PC-3 (cell line): ENCODE data around the gene CDH13. TPM values are rescaled to one million over a fixed set of nuclear protein-coding genes. Genes with fewer than 3 reads are reported as not detected.
A peak's percentile ranks its signal among the peaks of the same experiment; 100 is the strongest.

Experiments
- ATAC-seq: fragments of 200-7000 bp; cut with Tn5 transposase; 2 replicates; pipeline ENCODE4 v1.9.1; 2020; ENCODE audit warnings: mild to moderate bottlenecking, moderate library complexity
- BruUV-seq: library from RNA; stranded (reverse); fragments of 400-500 nt; replicated peaks from 2 replicates; lab custom pipeline; 2021; lab: Mats Ljungman, UMichigan
- CTCF ChIA-PET: fragments of 300-600 bp; sonication (Branson Sonifier 250); formaldehyde crosslinking; loops from one replicate; lab custom pipeline; 2022; ENCODE audit warnings: antibody characterized with exemption; lab: Charles Lee
- POLR2A ChIA-PET: fragments of 300-600 bp; sonication (Branson Sonifier 250); formaldehyde crosslinking; loops from one replicate; lab custom pipeline; 2022; ENCODE audit warnings: antibody characterized with exemption; ENCODE audit not compliant: unreplicated experiment; lab: Charles Lee
- DNase-seq: peaks from one replicate; pipeline ENCODE4 v3.0.0-alpha.2; 2015
- H2AFZ ChIP-seq: fragments of 300-600 bp; sonication (generic); 2 replicates; pipeline ENCODE4 v1.6.0; 2016; ENCODE audit warnings: antibody characterized with exemption, low read length
- H3F3A ChIP-seq: fragments of 300-600 bp; sonication (generic); one replicate; pipeline ENCODE4 v1.6.0; 2017; ENCODE audit warnings: antibody characterized with exemption, low read length, control low read depth, mild to moderate bottlenecking; ENCODE audit not compliant: unreplicated experiment
- H3K27ac ChIP-seq: fragments of 300-600 bp; sonication (generic); 2 replicates; pipeline ENCODE4 v1.5.1; 2016; ENCODE audit warnings: mild to moderate bottlenecking, low read length
- H3K27me3 ChIP-seq: fragments of 300-600 bp; sonication (generic); 2 replicates; pipeline ENCODE4 v1.6.1; 2016; ENCODE audit warnings: low read length, mixed read lengths
- H3K36me3 ChIP-seq: fragments of 300-600 bp; sonication (generic); 2 replicates; pipeline ENCODE4 v1.6.1; 2016; ENCODE audit warnings: low read depth, mixed run types, low read length, mixed read lengths
- H3K4me1 ChIP-seq: fragments of 300-600 bp; sonication (generic); 2 replicates; pipeline ENCODE4 v1.5.1; 2016; ENCODE audit warnings: low read length; ENCODE audit not compliant: insufficient read depth
- H3K4me2 ChIP-seq: fragments of 300-600 bp; sonication (generic); 2 replicates; pipeline ENCODE4 v1.6.0; 2016; ENCODE audit warnings: low read length
- H3K4me3 ChIP-seq: fragments of 300-600 bp; sonication (generic); 2 replicates; pipeline ENCODE4 v1.5.1; 2016; ENCODE audit warnings: mild to moderate bottlenecking, low read length, mixed read lengths
- H3K79me2 ChIP-seq: fragments of 300-600 bp; sonication (generic); 2 replicates; pipeline ENCODE4 v1.6.1; 2017; ENCODE audit warnings: low read length, mixed read lengths
- H3K9ac ChIP-seq: fragments of 300-600 bp; sonication (generic); 2 replicates; pipeline ENCODE4 v1.6.0; 2016; ENCODE audit warnings: mild to moderate bottlenecking, low read length
- H3K9me2 ChIP-seq: fragments of 300-600 bp; sonication (generic); replicated peaks from 2 replicates; pipeline ENCODE4 v1.6.1; 2016; ENCODE audit warnings: mixed run types, low read length, mixed read lengths
- H3K9me3 ChIP-seq: fragments of 300-600 bp; sonication (generic); 2 replicates; pipeline ENCODE4 v1.6.1; 2016; ENCODE audit warnings: low read length, mixed read lengths
- H4K20me1 ChIP-seq: fragments of 300-600 bp; sonication (generic); 2 replicates; pipeline ENCODE4 v1.6.1; 2016; ENCODE audit warnings: low read length, mixed read lengths
- EZH2 ChIP-seq: fragments of 300-600 bp; sonication (generic); IDR thresholded peaks from one replicate; pipeline ENCODE4 v1.6.1; 2017; ENCODE audit warnings: antibody characterized with exemption, mild to moderate bottlenecking, low read length; ENCODE audit not compliant: unreplicated experiment
- EZH2phosphoT487 ChIP-seq: fragments of 300-600 bp; sonication (generic); IDR thresholded peaks from 2 replicates; pipeline ENCODE4 v1.6.1; 2018; ENCODE audit warnings: mild to moderate bottlenecking, antibody characterized with exemption, low read length, borderline replicate concordance
- intact Hi-C: fragments of 100-400 bp; cut with micrococcal nuclease; formaldehyde crosslinking; loops from 2 replicates; pipeline ENCODE4 v1.9.0; 2023
- total RNA-seq: library from RNA; depleted of rRNA; stranded (reverse); fragments of >200 nt; gene quantifications from 2 replicates; pipeline ENCODE4 v1.2.3, GENCODE V29; 2014
- TF ChIP-seq, protein P1 (sequence below): fragments of 300-600 bp; sonication (generic); conservative IDR thresholded peaks from 2 replicates; pipeline ENCODE4 v1.5.1; 2017; ENCODE audit warnings: antibody characterized with exemption, low read depth, mild to moderate bottlenecking, low read length

The CDH13 gene
- total RNA-seq, 1 experiment from 2014 or later = 0.36 TPM

DNA sequence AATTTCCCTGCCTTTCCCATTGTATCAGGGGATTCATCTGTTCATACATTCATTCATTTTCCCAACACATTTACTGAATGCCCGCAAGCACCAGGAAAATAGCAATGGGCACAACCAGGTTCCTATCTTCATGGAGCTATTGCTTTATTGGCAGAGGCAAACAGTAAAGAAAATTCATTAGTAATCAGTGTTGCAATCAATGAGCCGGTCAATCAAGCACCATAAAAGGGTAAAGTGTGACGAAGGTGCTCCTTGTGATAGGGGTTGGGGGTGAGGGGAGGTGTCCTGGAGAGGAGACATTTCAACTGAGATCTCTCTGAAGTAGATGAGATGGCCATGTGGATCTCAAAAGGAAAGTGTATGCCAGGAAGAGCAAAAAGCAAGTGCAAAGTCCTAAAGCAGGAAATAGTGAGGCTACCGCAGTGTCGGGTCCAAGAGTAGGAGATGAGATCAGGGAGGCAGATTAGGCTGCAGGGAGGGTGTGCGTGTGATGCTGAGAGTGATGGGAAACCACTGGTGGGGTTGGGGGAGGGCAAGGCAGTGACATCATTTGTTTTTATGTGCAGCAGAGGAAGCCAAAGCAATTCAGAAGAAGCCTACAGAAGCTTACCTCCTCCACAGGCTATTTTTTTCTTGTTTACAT lies 28.4 kb downstream of the CDH13 start:
- intact Hi-C loops = no loop called here
- Histone ChIP-seq H3K27me3 (no peaks in the 10 kb centered on the region), H3K9me3 (no peaks in the 10 kb centered on the region), H3K36me3 (no peaks in the 10 kb centered on the region), H3F3A (no peaks in the 10 kb centered on the region), H4K20me1 (no peaks in the 10 kb centered on the region), H3K79me2 (no peaks in the 10 kb centered on the region), H3K9me2 (no peaks in the 10 kb centered on the region), H3K4me2 (no peak overlapping the region), H3K9ac (no peak overlapping the region), H2AFZ (no peak overlapping the region), H3K4me3 (no peak overlapping the region), H3K27ac (no peak overlapping the region), H3K4me1 (peaks cover 20% of the 10 kb centered on the region)
- no peak for TF ChIP-seq EZH2phosphoT487
- no peak for TF ChIP-seq EZH2
- TF ChIP-seq, protein P1, sequence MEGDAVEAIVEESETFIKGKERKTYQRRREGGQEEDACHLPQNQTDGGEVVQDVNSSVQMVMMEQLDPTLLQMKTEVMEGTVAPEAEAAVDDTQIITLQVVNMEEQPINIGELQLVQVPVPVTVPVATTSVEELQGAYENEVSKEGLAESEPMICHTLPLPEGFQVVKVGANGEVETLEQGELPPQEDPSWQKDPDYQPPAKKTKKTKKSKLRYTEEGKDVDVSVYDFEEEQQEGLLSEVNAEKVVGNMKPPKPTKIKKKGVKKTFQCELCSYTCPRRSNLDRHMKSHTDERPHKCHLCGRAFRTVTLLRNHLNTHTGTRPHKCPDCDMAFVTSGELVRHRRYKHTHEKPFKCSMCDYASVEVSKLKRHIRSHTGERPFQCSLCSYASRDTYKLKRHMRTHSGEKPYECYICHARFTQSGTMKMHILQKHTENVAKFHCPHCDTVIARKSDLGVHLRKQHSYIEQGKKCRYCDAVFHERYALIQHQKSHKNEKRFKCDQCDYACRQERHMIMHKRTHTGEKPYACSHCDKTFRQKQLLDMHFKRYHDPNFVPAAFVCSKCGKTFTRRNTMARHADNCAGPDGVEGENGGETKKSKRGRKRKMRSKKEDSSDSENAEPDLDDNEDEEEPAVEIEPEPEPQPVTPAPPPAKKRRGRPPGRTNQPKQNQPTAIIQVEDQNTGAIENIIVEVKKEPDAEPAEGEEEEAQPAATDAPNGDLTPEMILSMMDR = no peak
- no TSS peak for BruUV-seq
- ChIA-PET POLR2A (no interaction called here), CTCF (no interaction called here)
- no peak for DNase-seq
- ATAC-seq = no peak

DNA sequence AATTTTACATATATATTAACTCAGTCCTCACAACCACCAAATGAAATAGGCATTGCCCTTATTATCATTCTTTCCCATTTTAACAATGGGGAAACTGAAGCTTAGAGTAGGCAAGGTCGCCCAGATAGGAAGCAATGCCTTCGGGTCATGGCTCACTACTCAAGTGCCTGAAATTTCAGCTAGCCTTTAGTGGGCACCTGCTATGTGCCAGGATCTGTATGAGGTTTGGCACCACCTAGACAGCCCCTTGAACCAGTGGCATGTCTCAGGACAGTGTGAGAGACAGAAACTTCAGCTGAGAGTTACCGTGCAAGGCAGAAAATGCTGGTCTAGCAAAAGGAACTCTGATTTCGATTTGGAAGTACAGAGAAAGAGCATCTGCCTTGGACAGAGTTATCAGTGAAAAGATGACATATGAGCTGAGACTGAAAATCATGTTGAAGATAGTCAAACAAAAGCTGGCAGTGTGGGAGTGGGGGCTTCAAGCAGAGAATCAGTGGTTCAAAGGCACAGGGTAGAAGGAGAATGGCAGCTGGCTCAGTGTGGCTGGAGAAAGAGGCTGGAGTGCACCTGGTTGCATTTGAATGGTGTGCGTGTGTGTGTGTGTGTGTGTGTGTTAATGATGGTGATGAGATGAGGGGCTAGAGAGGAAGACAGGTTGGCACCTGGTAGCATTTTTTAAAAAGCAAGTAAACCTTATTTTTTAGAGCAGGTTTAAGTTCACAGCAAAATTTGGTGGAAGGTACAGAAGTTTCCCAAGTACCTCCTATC lies 29.1 kb downstream of the CDH13 start:
- no peak overlapping the region for H3K9ac ChIP-seq
- TF ChIP-seq EZH2phosphoT487 (no peak), EZH2 (no peak)
- TF ChIP-seq, protein P1 = no peak
- CTCF ChIA-PET = no interaction called here

DNA sequence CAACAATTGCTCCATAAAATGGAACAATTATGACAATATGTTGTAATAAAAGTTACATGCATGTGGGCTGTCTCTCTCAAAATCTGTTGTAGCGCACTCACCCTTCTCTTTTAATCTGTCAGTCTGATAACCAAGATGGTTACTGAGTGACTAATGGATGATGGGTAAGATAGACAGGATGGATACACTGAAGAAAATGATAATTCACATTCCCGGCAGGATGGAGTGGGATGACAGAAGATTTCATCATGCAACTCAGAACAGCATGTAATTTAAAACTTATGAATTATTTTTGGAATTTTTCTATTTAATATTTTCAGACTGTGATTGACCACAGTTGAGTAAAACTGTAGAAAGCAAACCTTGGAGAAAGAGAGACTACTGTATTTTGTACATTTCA lies 30.5 kb downstream of the CDH13 start:
- H3K79me2 ChIP-seq = no peaks in the 10 kb centered on the region
- H3K9me2 ChIP-seq = no peaks in the 10 kb centered on the region
- ChIA-PET CTCF (no interaction called here), POLR2A (no interaction called here)
- peaks cover 13% of the 10 kb centered on the region for H3K27me3 ChIP-seq
- no peaks in the 10 kb centered on the region for H3K36me3 ChIP-seq
- no peaks in the 10 kb centered on the region for H3K9me3 ChIP-seq
- H2AFZ ChIP-seq = no peak overlapping the region
- H3K27ac ChIP-seq = no peak overlapping the region
- no peaks in the 10 kb centered on the region for H4K20me1 ChIP-seq
- no peak for ATAC-seq
- intact Hi-C loops = no loop called here
- no TSS peak for BruUV-seq
- H3K4me1 ChIP-seq = peaks cover 20% of the 10 kb centered on the region
- no peaks in the 10 kb centered on the region for H3F3A ChIP-seq
- DNase-seq = peak; percentile 14
- H3K4me3 ChIP-seq = no peak overlapping the region
- TF ChIP-seq EZH2phosphoT487 (no peak), EZH2 (no peak)
- TF ChIP-seq, protein P1 = no peak
- no peak overlapping the region for H3K9ac ChIP-seq
- no peak overlapping the region for H3K4me2 ChIP-seq

More for the DNA sequence above, 29.1 kb downstream of the CDH13 start:
- Histone ChIP-seq H4K20me1 (no peaks in the 10 kb centered on the region), H3K27me3 (no peaks in the 10 kb centered on the region), H3K4me3 (no peak overlapping the region), H3F3A (no peaks in the 10 kb centered on the region), H3K4me2 (no peak overlapping the region), H3K9me2 (no peaks in the 10 kb centered on the region), H3K79me2 (no peaks in the 10 kb centered on the region), H3K36me3 (no peaks in the 10 kb centered on the region), H2AFZ (no peak overlapping the region), H3K27ac (no peak overlapping the region), H3K9me3 (no peaks in the 10 kb centered on the region), H3K4me1 (peaks cover 20% of the 10 kb centered on the region)
- ATAC-seq = no peak
- intact Hi-C loops = no loop called here
- DNase-seq = no peak
- BruUV-seq = no TSS peak
- POLR2A ChIA-PET = no interaction called here
